GM18907 (cell line): Measurements from ENCODE around the gene SLC30A5.
A peak's percentile ranks its signal among the peaks of the same experiment; 100 is the strongest.

Source experiments
- ATAC-seq: cut with Tn5 transposase; IDR thresholded peaks from one replicate; pipeline ENCODE4 v1.9.1; 2021; ENCODE audit warnings: mild to moderate bottlenecking, moderate library complexity; ENCODE audit not compliant: unreplicated experiment

SLC30A5 gene

DNA sequence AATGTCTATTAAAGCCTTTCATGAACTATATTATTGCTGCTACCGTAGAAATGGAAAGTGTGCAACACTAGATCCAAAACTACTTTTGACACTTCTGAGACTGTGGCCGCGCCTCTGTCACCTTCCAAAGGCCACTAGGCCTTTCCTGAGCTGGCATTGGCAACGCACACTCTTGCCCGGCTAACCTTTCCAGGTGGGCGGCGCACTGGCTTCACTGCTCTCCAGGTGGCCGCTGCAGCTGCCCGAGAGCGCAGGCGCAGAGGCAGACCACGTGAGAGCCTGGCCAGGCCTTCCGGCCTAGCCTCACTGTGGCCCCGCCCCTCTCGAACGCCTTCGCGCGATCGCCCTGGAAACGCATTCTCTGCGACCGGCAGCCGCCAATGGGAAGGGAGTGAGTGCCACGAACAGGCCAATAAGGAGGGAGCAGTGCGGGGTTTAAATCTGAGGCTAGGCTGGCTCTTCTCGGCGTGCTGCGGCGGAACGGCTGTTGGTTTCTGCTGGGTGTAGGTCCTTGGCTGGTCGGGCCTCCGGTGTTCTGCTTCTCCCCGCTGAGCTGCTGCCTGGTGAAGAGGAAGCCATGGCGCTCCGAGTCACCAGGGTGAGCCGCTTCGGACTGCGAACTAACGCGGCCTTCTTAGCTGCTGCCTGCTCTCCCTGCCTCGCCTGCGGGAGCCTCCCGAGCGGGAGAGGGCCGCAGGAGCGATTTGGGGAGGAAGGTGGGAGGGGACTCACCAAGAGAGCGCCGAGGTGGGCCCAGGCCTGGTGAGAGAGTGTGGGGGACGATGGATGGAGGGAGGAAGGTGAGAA, 73.1 kb downstream of the SLC30A5 start, which contains the start of gene CCNB1:
Gene CCNB1 (plus strand): TSS at position 465 of the 807 bp plus-strand sequence. CDS start 113 bp downstream, at position 578.
- ATAC-seq, result peak; percentile 98

DNA sequence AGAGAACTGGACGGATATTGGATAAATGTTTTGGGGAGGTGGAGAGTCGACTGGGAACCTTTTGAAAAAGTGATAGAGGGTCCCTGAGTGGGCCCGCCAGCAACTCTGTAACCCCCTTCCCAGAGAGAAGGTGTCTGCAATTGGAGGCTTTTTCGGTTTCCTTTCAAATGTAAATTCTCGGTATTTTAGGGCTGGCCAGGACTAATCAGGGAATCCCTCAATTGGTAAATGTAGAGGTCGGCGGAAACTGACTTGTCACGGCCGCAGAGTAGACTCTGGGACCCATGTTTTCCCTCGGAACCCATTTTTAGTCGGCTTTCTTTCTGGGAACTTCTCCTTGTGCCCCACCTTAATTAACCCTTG, 73.7 kb downstream of the SLC30A5 start:
- ATAC-seq, result peak; percentile 4

GRCh38 chr5:69167929-69168328, 74.1 kb downstream of the SLC30A5 start:
- ATAC-seq, result no peak

DNA sequence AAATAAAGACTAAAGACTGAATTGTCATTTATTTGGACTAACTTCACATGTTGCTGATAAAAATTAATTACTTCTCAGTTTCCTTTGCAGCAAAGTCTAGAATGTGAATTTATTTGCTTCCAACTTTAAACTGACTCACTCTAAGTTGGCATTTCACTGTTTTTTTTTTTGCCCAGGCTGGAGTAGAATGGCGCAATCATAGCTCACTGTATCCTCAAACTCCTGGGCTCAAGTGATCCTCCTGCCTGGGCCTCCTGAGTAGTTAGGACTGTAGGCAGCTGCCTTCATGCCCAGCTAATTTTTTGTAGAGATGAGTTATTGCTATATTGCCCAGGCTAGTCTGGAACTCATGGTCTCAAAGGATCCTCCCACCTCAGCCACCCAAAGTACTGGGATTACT, 76.7 kb downstream of the SLC30A5 start:
- ATAC-seq, result no peak

DNA sequence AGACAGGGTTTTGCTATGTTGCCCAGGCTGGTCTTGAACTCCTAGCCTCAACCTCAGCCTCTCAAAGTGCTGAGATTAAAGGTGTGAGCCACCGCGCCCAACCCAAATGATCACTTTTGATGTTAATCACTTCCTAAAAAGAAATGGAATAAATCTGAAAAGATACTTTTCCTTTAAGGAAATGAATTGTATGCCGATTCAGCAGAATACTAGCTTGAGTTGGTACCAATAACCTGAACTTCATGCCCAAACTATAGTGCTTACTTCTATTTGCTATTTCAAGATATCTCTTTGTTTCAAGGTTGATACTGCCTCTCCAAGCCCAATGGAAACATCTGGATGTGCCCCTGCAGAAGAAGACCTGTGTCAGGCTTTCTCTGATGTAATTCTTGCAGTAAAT, 77.2 kb downstream of the SLC30A5 start:
- no peak for ATAC-seq
